Right lobe of liver (tissue), 6 donors: ENCODE results near the gene TUBAL3. TPM values are rescaled to one million over a fixed set of nuclear protein-coding genes. Genes with fewer than 3 reads are reported as not detected.

Experiments
- ATAC-seq, 4 donors: fragments of 200-7000 bp; cut with Tn5 transposase; one replicate each; pipeline ENCODE4 v1.9.1; 2020; ENCODE audit warnings: mild to moderate bottlenecking in 4 of 4, moderate library complexity in 4 of 4
- DNase-seq, 3 donors: peaks; one replicate each; pipeline ENCODE4 v3.0.0-alpha.2; 2020
- H3K27ac ChIP-seq, 3 donors: fragments of 200-600 bp; one replicate each; pipeline ENCODE4 v1.8.0; 2022
- H3K27me3 ChIP-seq, 2 donors: fragments of 200-600 bp; one replicate each; pipeline ENCODE4 v1.8.0; 2022
- H3K36me3 ChIP-seq, 4 donors: fragments of 200-600 bp; sonication (generic) in 1 of 4; one replicate each; pipeline versions ENCODE4 v1.5.1 to v1.8.0; 2017 to 2022; ENCODE audit warnings: control low read depth in 1 of 4
- H3K4me1 ChIP-seq, 4 donors: fragments of 200-600 bp; sonication (generic) in 1 of 4; one replicate each; pipeline versions ENCODE4 v1.5.1 to v1.8.0; 2017 to 2022; ENCODE audit warnings: control low read depth in 1 of 4
- H3K4me3 ChIP-seq, 3 donors: fragments of 200-600 bp; one replicate each; pipeline ENCODE4 v1.8.0; 2022
- H3K9me3 ChIP-seq, 4 donors: fragments of 200-600 bp; sonication (generic) in 1 of 4; one replicate each; pipeline versions ENCODE4 v1.5.1 to v1.8.0; 2017 to 2022; ENCODE audit warnings: control low read depth in 1 of 4
- POLR2A ChIP-seq: fragments of 450-650 bp; IDR thresholded peaks from one replicate; pipeline ENCODE4 v1.6.1; 2017; ENCODE audit warnings: antibody characterized with exemption, mild to moderate bottlenecking
- WGBS: methylation state at CpG from one replicate; pipeline ENCODE4 v1.1.6; 2018; ENCODE audit warnings: low coverage, low lambda C conversion rate; ENCODE audit not compliant: insufficient coverage; ENCODE audit errors: missing lambda C conversion rate; 5-methylcytosine and 5-hydroxymethylcytosine counted together
- intact Hi-C, 2 donors: fragments of 100-400 bp; cut with DNase I; formaldehyde crosslinking; loops; one replicate each; pipeline versions ENCODE4 v1.11.2 to v1.14.1; 2022
- total RNA-seq, 6 experiments: library from RNA; depleted of rRNA in 2 of 6; stranded (reverse); fragments of >200 nt in 2 of 6; fragmentation: NEBNext Ultra II Directional in 3 of 6; extraction: Animal tissue kit (Norgen Biotek cat#: 25700) in 3 of 6; gene quantifications; one replicate each; pipeline versions ENCODE4 v1.1.0 to v1.2.4, GENCODE V29; 2016 to 2023
- TF ChIP-seq, protein P1 (sequence below), 4 donors: fragments of 200-600 bp in 3 of 4; fragments of 450-650 bp in 1 of 4; IDR thresholded peaks; one replicate each; pipeline versions ENCODE4 v1.5.1 to v1.8.0; 2016 to 2022; ENCODE audit warnings: antibody characterized with exemption in 4 of 4, mild to moderate bottlenecking in 2 of 4
- donor health status: DM: no; HTN: yes; CAD: no.
- donor health status: DM: no; HTN: no; CAD: no.
- donor health status: DM: no; HTN: no; CAD: no.
- donor health status: DM: no; HTN: yes; CAD: no.
- donor health status: DM: no; HTN: yes; CAD: no.

TUBAL3 gene
- total RNA-seq, 6 experiments from 2014 or later, result not detected

DNA sequence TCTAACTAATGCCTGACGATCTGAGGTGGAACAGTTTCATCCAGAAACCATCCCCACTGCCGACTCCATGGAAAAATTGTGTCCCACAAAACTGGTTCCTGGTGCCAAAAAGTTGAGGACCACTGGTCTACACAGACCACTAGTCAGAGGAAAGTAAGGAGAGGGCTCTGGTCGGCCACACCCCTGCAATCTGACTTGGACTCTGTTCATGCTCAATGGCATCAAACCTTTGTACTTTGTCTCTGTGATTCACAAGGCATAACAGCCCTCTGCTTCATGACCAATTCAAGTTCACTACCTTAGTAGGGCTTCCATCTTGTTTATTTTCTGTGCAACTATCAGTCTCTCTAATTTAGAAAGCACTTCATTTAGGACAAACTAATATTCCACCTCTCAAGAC, 1.8 kb downstream of the TUBAL3 start:
- intact Hi-C loops, result no loop called here
- TF ChIP-seq, protein P1, sequence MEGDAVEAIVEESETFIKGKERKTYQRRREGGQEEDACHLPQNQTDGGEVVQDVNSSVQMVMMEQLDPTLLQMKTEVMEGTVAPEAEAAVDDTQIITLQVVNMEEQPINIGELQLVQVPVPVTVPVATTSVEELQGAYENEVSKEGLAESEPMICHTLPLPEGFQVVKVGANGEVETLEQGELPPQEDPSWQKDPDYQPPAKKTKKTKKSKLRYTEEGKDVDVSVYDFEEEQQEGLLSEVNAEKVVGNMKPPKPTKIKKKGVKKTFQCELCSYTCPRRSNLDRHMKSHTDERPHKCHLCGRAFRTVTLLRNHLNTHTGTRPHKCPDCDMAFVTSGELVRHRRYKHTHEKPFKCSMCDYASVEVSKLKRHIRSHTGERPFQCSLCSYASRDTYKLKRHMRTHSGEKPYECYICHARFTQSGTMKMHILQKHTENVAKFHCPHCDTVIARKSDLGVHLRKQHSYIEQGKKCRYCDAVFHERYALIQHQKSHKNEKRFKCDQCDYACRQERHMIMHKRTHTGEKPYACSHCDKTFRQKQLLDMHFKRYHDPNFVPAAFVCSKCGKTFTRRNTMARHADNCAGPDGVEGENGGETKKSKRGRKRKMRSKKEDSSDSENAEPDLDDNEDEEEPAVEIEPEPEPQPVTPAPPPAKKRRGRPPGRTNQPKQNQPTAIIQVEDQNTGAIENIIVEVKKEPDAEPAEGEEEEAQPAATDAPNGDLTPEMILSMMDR (IDR thresholded peaks at IDR 0.05), result no peak
- TF ChIP-seq POLR2A, result no peak
- Histone ChIP-seq H3K27ac (no peak overlapping the region), H3K4me1 (no peaks in the 10 kb centered on the region), H3K27me3 (no peaks in the 10 kb centered on the region), H3K4me3 (no peak overlapping the region), H3K36me3 (no peaks in the 10 kb centered on the region), H3K9me3 (no peaks in the 10 kb centered on the region)
- DNase-seq (no peak), ATAC-seq (peak; percentile 43 to 70 (median 52))
- WGBS, result no CpG with 5 or more reads among the region's 3 CpGs

DNA sequence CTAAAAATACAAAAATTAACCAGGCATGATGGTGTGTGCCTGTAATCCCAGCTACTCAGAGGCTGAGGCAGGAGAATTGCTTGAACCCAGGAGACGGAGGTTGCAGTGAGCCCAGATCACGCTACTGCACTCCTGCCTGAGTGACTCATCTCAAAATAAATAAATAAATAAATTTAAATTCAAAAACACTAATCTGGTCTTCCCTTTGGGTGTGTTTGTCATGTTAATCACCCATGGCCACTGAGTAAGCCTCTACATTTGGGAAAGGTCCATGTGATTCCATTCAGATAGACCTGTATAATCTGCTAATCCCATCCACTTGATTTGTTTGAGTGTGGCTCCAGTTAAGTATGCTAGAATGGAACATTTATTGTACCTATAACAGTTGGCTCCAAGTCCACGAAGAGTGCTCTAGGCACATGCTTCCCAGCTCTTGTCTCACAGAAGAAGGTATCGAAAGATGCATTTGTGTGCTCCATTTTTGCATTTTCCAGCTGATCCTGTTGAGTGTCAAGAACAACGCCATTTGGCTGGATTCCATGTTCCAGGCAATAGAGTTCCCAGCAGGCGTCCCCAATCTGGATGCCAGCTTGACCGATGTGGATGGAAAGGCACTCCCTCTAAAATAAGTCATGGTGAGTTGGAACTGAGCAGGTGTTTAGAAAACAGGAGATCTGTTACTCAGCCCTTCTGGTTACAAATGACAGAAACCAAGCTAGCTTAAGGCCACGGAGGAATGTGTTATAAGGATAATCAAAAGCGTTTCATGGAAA, 4.0 kb downstream of the TUBAL3 start:
- Histone ChIP-seq H3K27me3 (no peaks in the 10 kb centered on the region), H3K27ac (no peak overlapping the region), H3K4me3 (no peak overlapping the region), H3K4me1 (no peaks in the 10 kb centered on the region), H3K9me3 (no peaks in the 10 kb centered on the region), H3K36me3 (no peaks in the 10 kb centered on the region)
- TF ChIP-seq, protein P1 (IDR thresholded peaks at IDR 0.05), result no peak
- TF ChIP-seq POLR2A, result no peak
- intact Hi-C loops, result no loop called here
- 85% methylated on average over 8 of the region's 9 CpGs for WGBS
- no peak for ATAC-seq
- DNase-seq, result no peak

DNA sequence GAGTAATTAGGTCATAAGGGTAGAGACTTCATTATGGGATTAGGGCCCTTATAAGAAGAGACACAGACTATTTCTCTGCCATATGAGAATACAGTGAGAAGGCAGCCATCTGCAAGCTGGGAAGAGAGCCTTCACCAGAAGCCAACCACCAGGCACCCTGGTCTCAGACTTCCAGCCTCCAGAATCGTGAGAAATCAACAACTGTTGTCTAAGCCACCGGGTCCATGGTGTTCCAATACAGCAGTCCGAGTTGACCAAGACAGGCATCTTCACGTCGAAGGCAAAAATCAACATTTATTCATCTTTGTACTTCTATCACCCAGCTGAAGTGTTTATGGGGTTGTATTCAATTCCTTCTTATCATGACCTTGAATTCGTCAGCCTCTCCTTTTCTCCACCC, 5.3 kb downstream of the TUBAL3 start:
- ATAC-seq (no peak), DNase-seq (no peak)
- Histone ChIP-seq H3K27ac (no peak overlapping the region), H3K9me3 (no peaks in the 10 kb centered on the region), H3K27me3 (no peaks in the 10 kb centered on the region), H3K4me1 (no peaks in the 10 kb centered on the region), H3K4me3 (no peak overlapping the region), H3K36me3 (no peaks in the 10 kb centered on the region)
- 93% methylated on average over 3 of the region's 6 CpGs for WGBS
- intact Hi-C loops, result no loop called here
- TF ChIP-seq POLR2A, result no peak
- TF ChIP-seq, protein P1 (IDR thresholded peaks at IDR 0.05), result no peak

DNA sequence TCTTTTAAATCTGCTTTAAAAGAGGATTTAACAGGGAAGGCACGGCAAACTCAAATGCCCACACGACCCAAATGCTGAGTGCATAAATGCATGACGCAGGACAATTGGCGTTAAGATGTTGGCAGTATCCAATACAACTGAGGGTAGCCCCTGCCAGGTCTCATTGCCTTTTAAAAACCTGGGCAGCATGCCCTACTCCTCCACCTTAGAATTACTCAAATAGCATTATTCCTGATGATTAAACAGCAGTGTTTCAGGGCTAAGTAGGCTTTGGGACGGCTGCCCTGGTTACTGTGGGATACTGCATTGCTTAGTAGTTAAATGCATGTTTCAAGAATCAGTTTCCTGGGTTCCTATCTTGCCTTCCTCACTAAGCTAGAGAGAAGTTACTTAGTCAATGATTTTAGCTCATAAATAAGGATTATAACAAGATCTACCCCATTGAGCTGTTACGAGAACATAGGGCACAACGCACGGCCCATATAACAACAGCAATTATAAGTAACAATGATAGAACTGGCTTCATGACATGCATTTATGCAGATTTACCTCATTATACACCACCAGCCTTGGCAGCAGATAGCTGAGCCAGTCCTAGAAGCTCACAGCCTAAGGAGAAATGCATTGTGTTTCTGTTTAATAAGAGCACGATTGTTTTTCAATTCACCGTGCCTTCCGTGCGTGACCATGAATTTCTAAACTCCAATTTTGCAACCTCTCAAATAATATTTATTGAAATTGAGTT, 7.9 kb downstream of the TUBAL3 start:
- TF ChIP-seq, protein P1 (IDR thresholded peaks at IDR 0.05), result no peak
- no peak for TF ChIP-seq POLR2A
- intact Hi-C loops, result no loop called here
- 77% methylated on average over 11 of the region's 12 CpGs for WGBS

More for the DNA sequence above, 7.9 kb downstream of the TUBAL3 start:
- Histone ChIP-seq H3K4me1 (no peaks in the 10 kb centered on the region), H3K9me3 (no peaks in the 10 kb centered on the region), H3K27ac (no peak overlapping the region), H3K36me3 (no peaks in the 10 kb centered on the region), H3K27me3 (no peaks in the 10 kb centered on the region), H3K4me3 (no peak overlapping the region)
- DNase-seq (no peak), ATAC-seq (no peak)
